PC-3 (cell line): ENCODE data around the gene AP3S2. TPM values are rescaled to one million over a fixed set of nuclear protein-coding genes. Genes with fewer than 3 reads are reported as not detected.

ENCODE experiments used
- ATAC-seq: fragments of 200-7000 bp; cut with Tn5 transposase; 2 replicates; pipeline ENCODE4 v1.9.1; 2020; ENCODE audit warnings: mild to moderate bottlenecking, moderate library complexity
- BruUV-seq: library from RNA; stranded (reverse); fragments of 400-500 nt; replicated peaks from 2 replicates; lab custom pipeline; 2021; lab: Mats Ljungman, UMichigan
- CTCF ChIA-PET: fragments of 300-600 bp; sonication (Branson Sonifier 250); formaldehyde crosslinking; loops from one replicate; lab custom pipeline; 2022; ENCODE audit warnings: antibody characterized with exemption; lab: Charles Lee
- POLR2A ChIA-PET: fragments of 300-600 bp; sonication (Branson Sonifier 250); formaldehyde crosslinking; loops from one replicate; lab custom pipeline; 2022; ENCODE audit warnings: antibody characterized with exemption; ENCODE audit not compliant: unreplicated experiment; lab: Charles Lee
- DNase-seq: peaks from one replicate; pipeline ENCODE4 v3.0.0-alpha.2; 2015
- H2AFZ ChIP-seq: fragments of 300-600 bp; sonication (generic); 2 replicates; pipeline ENCODE4 v1.6.0; 2016; ENCODE audit warnings: antibody characterized with exemption, low read length
- H3F3A ChIP-seq: fragments of 300-600 bp; sonication (generic); one replicate; pipeline ENCODE4 v1.6.0; 2017; ENCODE audit warnings: antibody characterized with exemption, low read length, control low read depth, mild to moderate bottlenecking; ENCODE audit not compliant: unreplicated experiment
- H3K27ac ChIP-seq: fragments of 300-600 bp; sonication (generic); 2 replicates; pipeline ENCODE4 v1.5.1; 2016; ENCODE audit warnings: mild to moderate bottlenecking, low read length
- H3K27me3 ChIP-seq: fragments of 300-600 bp; sonication (generic); 2 replicates; pipeline ENCODE4 v1.6.1; 2016; ENCODE audit warnings: low read length, mixed read lengths
- H3K36me3 ChIP-seq: fragments of 300-600 bp; sonication (generic); 2 replicates; pipeline ENCODE4 v1.6.1; 2016; ENCODE audit warnings: low read depth, mixed run types, low read length, mixed read lengths
- H3K4me1 ChIP-seq: fragments of 300-600 bp; sonication (generic); 2 replicates; pipeline ENCODE4 v1.5.1; 2016; ENCODE audit warnings: low read length; ENCODE audit not compliant: insufficient read depth
- H3K4me2 ChIP-seq: fragments of 300-600 bp; sonication (generic); 2 replicates; pipeline ENCODE4 v1.6.0; 2016; ENCODE audit warnings: low read length
- H3K4me3 ChIP-seq: fragments of 300-600 bp; sonication (generic); 2 replicates; pipeline ENCODE4 v1.5.1; 2016; ENCODE audit warnings: mild to moderate bottlenecking, low read length, mixed read lengths
- H3K79me2 ChIP-seq: fragments of 300-600 bp; sonication (generic); 2 replicates; pipeline ENCODE4 v1.6.1; 2017; ENCODE audit warnings: low read length, mixed read lengths
- H3K9ac ChIP-seq: fragments of 300-600 bp; sonication (generic); 2 replicates; pipeline ENCODE4 v1.6.0; 2016; ENCODE audit warnings: mild to moderate bottlenecking, low read length
- H3K9me2 ChIP-seq: fragments of 300-600 bp; sonication (generic); replicated peaks from 2 replicates; pipeline ENCODE4 v1.6.1; 2016; ENCODE audit warnings: mixed run types, low read length, mixed read lengths
- H3K9me3 ChIP-seq: fragments of 300-600 bp; sonication (generic); 2 replicates; pipeline ENCODE4 v1.6.1; 2016; ENCODE audit warnings: low read length, mixed read lengths
- H4K20me1 ChIP-seq: fragments of 300-600 bp; sonication (generic); 2 replicates; pipeline ENCODE4 v1.6.1; 2016; ENCODE audit warnings: low read length, mixed read lengths
- EZH2 ChIP-seq: fragments of 300-600 bp; sonication (generic); IDR thresholded peaks from one replicate; pipeline ENCODE4 v1.6.1; 2017; ENCODE audit warnings: antibody characterized with exemption, mild to moderate bottlenecking, low read length; ENCODE audit not compliant: unreplicated experiment
- EZH2phosphoT487 ChIP-seq: fragments of 300-600 bp; sonication (generic); IDR thresholded peaks from 2 replicates; pipeline ENCODE4 v1.6.1; 2018; ENCODE audit warnings: mild to moderate bottlenecking, antibody characterized with exemption, low read length, borderline replicate concordance
- intact Hi-C: fragments of 100-400 bp; cut with micrococcal nuclease; formaldehyde crosslinking; loops from 2 replicates; pipeline ENCODE4 v1.9.0; 2023
- total RNA-seq: library from RNA; depleted of rRNA; stranded (reverse); fragments of >200 nt; gene quantifications from 2 replicates; pipeline ENCODE4 v1.2.3, GENCODE V29; 2014
- TF ChIP-seq, protein P1 (sequence below): fragments of 300-600 bp; sonication (generic); conservative IDR thresholded peaks from 2 replicates; pipeline ENCODE4 v1.5.1; 2017; ENCODE audit warnings: antibody characterized with exemption, low read depth, mild to moderate bottlenecking, low read length

Gene AP3S2
- total RNA-seq, 1 experiment from 2014 or later = 18.8 TPM

- DNase-seq (no peak), ATAC-seq (no peak)
- no peaks in the 10 kb centered on the region; the same call in 1 of the 2 replicates for H3K36me3 ChIP-seq
- peaks cover 4% of the 10 kb centered on the region; the same call in 1 of the 2 replicates for H3K4me1 ChIP-seq
- BruUV-seq = no TSS peak
- no peaks in the 10 kb centered on the region for H3K9me3 ChIP-seq
- no peak overlapping the region for H3K4me3 ChIP-seq
- ChIA-PET CTCF (no interaction called here), POLR2A (no interaction called here)
- no peak overlapping the region for H3K27ac ChIP-seq
- H3K79me2 ChIP-seq = peaks cover 2% of the 10 kb centered on the region
- no peak overlapping the region for H2AFZ ChIP-seq
- no peaks in the 10 kb centered on the region for H3K27me3 ChIP-seq
- intact Hi-C loops = no loop called here
- no peaks in the 10 kb centered on the region for H3F3A ChIP-seq
- no peak overlapping the region for H3K4me2 ChIP-seq
- no peak for TF ChIP-seq EZH2phosphoT487
- TF ChIP-seq, protein P1, sequence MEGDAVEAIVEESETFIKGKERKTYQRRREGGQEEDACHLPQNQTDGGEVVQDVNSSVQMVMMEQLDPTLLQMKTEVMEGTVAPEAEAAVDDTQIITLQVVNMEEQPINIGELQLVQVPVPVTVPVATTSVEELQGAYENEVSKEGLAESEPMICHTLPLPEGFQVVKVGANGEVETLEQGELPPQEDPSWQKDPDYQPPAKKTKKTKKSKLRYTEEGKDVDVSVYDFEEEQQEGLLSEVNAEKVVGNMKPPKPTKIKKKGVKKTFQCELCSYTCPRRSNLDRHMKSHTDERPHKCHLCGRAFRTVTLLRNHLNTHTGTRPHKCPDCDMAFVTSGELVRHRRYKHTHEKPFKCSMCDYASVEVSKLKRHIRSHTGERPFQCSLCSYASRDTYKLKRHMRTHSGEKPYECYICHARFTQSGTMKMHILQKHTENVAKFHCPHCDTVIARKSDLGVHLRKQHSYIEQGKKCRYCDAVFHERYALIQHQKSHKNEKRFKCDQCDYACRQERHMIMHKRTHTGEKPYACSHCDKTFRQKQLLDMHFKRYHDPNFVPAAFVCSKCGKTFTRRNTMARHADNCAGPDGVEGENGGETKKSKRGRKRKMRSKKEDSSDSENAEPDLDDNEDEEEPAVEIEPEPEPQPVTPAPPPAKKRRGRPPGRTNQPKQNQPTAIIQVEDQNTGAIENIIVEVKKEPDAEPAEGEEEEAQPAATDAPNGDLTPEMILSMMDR = no peak
- TF ChIP-seq EZH2 = no peak
- no peak overlapping the region for H3K9ac ChIP-seq
- H4K20me1 ChIP-seq = no peaks in the 10 kb centered on the region
- no peaks in the 10 kb centered on the region for H3K9me2 ChIP-seq
Measured at GRCh38 chr15:89805241-89806209, 88.3 kb downstream of the AP3S2 start.

GRCh38 chr15:89803941-89804800 lies 89.6 kb downstream of the AP3S2 start:
- ATAC-seq (no peak), DNase-seq (no peak)
- no peaks in the 10 kb centered on the region for H3K9me3 ChIP-seq
- H2AFZ ChIP-seq = no peak overlapping the region
- no peaks in the 10 kb centered on the region for H3F3A ChIP-seq
- intact Hi-C loops = no loop called here
- H3K4me3 ChIP-seq = no peak overlapping the region
- no peaks in the 10 kb centered on the region for H3K27me3 ChIP-seq
- H3K79me2 ChIP-seq = no peaks in the 10 kb centered on the region; the same call in 1 of the 2 replicates
- no peak overlapping the region for H3K9ac ChIP-seq
- no peak overlapping the region for H3K4me2 ChIP-seq
- H3K9me2 ChIP-seq = no peaks in the 10 kb centered on the region
- POLR2A ChIA-PET = no interaction called here
- CTCF ChIA-PET = no interaction called here
- TF ChIP-seq EZH2phosphoT487 = no peak
- BruUV-seq = no TSS peak
- no peaks in the 10 kb centered on the region for H4K20me1 ChIP-seq
- H3K36me3 ChIP-seq = no peaks in the 10 kb centered on the region; the same call in 1 of the 2 replicates
- no peak overlapping the region for H3K27ac ChIP-seq
- peaks cover under 1% of the 10 kb centered on the region; the same call in 1 of the 2 replicates for H3K4me1 ChIP-seq
